Nephron progenitor cell (in vitro differentiated cells): ENCODE results near the gene SMARCC2.

ENCODE experiments used
- DNase-seq: peaks from one replicate; pipeline ENCODE4 v3.0.0; 2021
- H3K27ac Mint-ChIP-seq: 2 replicates; pipeline ENCODE4 v1.8.0; 2021; ENCODE audit warnings: mild to moderate bottlenecking, moderate library complexity, mixed read lengths
- H3K27me3 Mint-ChIP-seq: 2 replicates; pipeline ENCODE4 v1.8.0; 2021; ENCODE audit warnings: mild to moderate bottlenecking, low read depth, mixed read lengths; ENCODE audit not compliant: poor library complexity
- H3K36me3 Mint-ChIP-seq: 2 replicates; pipeline ENCODE4 v1.8.0; 2021; ENCODE audit warnings: low read depth, mixed read lengths
- H3K4me1 Mint-ChIP-seq: 2 replicates; pipeline ENCODE4 v1.8.0; 2021; ENCODE audit warnings: mixed read lengths
- H3K4me3 Mint-ChIP-seq: 2 replicates; pipeline ENCODE4 v1.8.0; 2021; ENCODE audit warnings: mild to moderate bottlenecking, moderate library complexity, mixed read lengths
- H3K9me3 Mint-ChIP-seq: 2 replicates; pipeline ENCODE4 v1.8.0; 2021; ENCODE audit warnings: mild to moderate bottlenecking, moderate library complexity, mixed read lengths
- TF ChIP-seq, protein P1 (sequence below): fragments of 200-600 bp; sonication (generic); IDR thresholded peaks from 2 replicates; pipeline ENCODE4 v1.5.0; 2021; ENCODE audit warnings: antibody characterized with exemption

The SMARCC2 gene

DNA sequence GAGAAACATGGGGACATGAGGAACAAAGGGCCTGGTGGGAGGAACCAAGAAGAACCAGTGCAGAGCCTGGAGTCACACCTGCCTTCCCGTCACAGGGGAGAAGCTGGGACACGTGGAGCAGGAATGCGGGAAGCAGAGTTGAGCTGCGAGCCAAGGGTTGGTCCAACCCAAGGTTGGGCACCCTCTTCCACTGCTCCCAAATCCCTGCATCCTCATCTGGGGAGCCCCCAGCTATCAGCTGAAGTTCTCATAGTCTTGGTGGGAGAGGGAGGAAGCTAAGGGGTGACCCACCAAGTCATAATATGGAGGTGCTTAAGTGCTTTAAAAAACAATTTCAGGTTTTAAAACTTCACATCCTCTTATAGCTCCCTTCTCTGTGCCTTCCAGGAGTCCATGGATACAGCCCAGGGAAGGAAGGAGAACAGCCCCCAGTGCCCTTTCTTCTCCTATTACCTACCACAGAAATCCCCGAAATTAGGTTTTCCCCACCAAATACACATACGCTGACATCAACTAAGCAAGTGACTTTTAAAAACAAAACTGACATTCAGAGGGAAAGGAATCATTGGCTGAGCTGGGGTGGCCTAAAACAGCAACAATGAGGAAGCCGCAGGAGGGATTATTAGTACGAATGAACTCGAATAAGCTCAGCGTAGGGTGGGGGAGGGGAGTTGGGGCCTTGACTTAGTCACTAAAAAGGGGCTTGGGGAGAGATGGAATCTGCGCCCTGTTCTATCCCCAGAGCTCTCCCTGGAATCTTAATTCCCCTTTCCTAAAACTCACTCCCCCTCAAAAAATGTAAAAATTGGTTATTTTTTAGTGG lies 26.6 kb downstream of the SMARCC2 start:
- peaks cover 66% of the 10 kb centered on the region for H3K36me3 Mint-ChIP-seq
- TF ChIP-seq, protein P1, sequence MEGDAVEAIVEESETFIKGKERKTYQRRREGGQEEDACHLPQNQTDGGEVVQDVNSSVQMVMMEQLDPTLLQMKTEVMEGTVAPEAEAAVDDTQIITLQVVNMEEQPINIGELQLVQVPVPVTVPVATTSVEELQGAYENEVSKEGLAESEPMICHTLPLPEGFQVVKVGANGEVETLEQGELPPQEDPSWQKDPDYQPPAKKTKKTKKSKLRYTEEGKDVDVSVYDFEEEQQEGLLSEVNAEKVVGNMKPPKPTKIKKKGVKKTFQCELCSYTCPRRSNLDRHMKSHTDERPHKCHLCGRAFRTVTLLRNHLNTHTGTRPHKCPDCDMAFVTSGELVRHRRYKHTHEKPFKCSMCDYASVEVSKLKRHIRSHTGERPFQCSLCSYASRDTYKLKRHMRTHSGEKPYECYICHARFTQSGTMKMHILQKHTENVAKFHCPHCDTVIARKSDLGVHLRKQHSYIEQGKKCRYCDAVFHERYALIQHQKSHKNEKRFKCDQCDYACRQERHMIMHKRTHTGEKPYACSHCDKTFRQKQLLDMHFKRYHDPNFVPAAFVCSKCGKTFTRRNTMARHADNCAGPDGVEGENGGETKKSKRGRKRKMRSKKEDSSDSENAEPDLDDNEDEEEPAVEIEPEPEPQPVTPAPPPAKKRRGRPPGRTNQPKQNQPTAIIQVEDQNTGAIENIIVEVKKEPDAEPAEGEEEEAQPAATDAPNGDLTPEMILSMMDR, result no peak
- H3K9me3 Mint-ChIP-seq, result no peaks in the 10 kb centered on the region
- no peak overlapping the region for H3K4me3 Mint-ChIP-seq
- DNase-seq, result no peak
- peaks cover 48% of the 10 kb centered on the region for H3K4me1 Mint-ChIP-seq
- peak overlapping the region; percentile 90 for H3K27ac Mint-ChIP-seq
- H3K27me3 Mint-ChIP-seq, result peaks cover 3% of the 10 kb centered on the region

GRCh38 chr12:56161690-56162351 lies 27.5 kb downstream of the SMARCC2 start:
- H3K4me1 Mint-ChIP-seq, result peaks cover 55% of the 10 kb centered on the region
- TF ChIP-seq, protein P1, result no peak
- no peaks in the 10 kb centered on the region for H3K9me3 Mint-ChIP-seq
- H3K27ac Mint-ChIP-seq, result peak overlapping the region; percentile 90
- no peak for DNase-seq
- H3K4me3 Mint-ChIP-seq, result peak overlapping the region; percentile 92
- peaks cover 61% of the 10 kb centered on the region for H3K36me3 Mint-ChIP-seq
- H3K27me3 Mint-ChIP-seq, result peaks cover 3% of the 10 kb centered on the region

GRCh38 chr12:56160894-56161689 lies 28.2 kb downstream of the SMARCC2 start:
- Mint-ChIP-seq H3K4me3 (peak overlapping the region; percentile 92), H3K36me3 (peaks cover 61% of the 10 kb centered on the region), H3K9me3 (no peaks in the 10 kb centered on the region), H3K27ac (peak overlapping the region; percentile 96), H3K4me1 (peaks cover 55% of the 10 kb centered on the region), H3K27me3 (no peaks in the 10 kb centered on the region)
- no peak for DNase-seq
- TF ChIP-seq, protein P1, result no peak

DNA sequence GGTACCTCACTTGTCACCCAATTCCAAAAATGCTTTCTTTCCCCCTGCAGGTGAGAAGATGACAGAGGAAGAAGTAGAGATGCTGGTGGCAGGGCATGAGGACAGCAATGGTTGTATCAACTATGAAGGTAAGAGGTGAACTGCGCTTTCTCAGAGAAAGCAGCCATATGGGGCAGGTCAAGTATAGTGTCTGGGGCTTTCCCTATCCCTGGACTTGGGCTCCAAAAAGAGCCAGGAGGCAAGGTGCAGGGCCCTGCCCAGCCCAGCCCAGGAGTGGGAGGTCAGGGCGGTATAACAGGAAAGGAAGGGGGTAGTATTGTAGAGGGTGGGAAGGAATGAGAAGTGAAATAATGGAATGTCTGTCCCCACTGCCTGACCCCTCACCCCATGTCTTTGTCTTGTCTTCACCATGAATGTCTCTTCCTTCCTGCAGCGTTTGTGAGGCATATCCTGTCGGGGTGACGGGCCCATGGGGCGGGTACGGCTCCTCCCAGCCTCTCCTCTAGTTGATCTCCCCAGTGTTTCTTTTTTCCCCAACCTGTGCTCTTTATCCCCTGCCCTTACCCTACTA lies 29.0 kb downstream of the SMARCC2 start:
- Mint-ChIP-seq H3K9me3 (no peaks in the 10 kb centered on the region), H3K4me3 (peak overlapping the region; percentile 92), H3K36me3 (peaks cover 62% of the 10 kb centered on the region), H3K27me3 (peaks cover 2% of the 10 kb centered on the region), H3K27ac (peak overlapping the region; percentile 96), H3K4me1 (peaks cover 61% of the 10 kb centered on the region)
- TF ChIP-seq, protein P1, result no peak
- no peak for DNase-seq

- peaks cover 3% of the 10 kb centered on the region for H3K27me3 Mint-ChIP-seq
- no peak for DNase-seq
- no peaks in the 10 kb centered on the region for H3K9me3 Mint-ChIP-seq
- H3K4me1 Mint-ChIP-seq, result peaks cover 67% of the 10 kb centered on the region
- TF ChIP-seq, protein P1, result no peak
- peak overlapping the region; percentile 92 for H3K4me3 Mint-ChIP-seq
- peaks cover 63% of the 10 kb centered on the region for H3K36me3 Mint-ChIP-seq
- peak overlapping the region; percentile 98 for H3K27ac Mint-ChIP-seq
Measured at GRCh38 chr12:56159482-56160192, 29.6 kb downstream of the SMARCC2 start.
